Nucleus accumbens (tissue), 56 donors: ENCODE data around the gene EGFR.

Experiments
- DNase-seq, 56 donors: peaks; one replicate each; lab custom pipeline; 2025; lab: John Stamatoyannopoulos, UW

The EGFR gene

GRCh38 chr7:55094092-55094690 is 75.4 kb downstream of the EGFR start:
- no peak for DNase-seq

- no peak for DNase-seq
Measured at GRCh38 chr7:55095672-55096071, 76.9 kb downstream of the EGFR start.

GRCh38 chr7:55096323-55096722 is 77.5 kb downstream of the EGFR start:
- no peak for DNase-seq

GRCh38 chr7:55097100-55097499 is 78.3 kb downstream of the EGFR start:
- DNase-seq = no peak

GRCh38 chr7:55099066-55099820 is 80.4 kb downstream of the EGFR start:
- peak in 9 of 56 donors; percentile 28 to 66 (median 42) for DNase-seq

GRCh38 chr7:55099821-55100543 is 81.2 kb downstream of the EGFR start:
- DNase-seq = peak in 5 of 56 donors; percentile 18 to 73 (median 38)

- DNase-seq = peak in 7 of 56 donors; percentile 23 to 73 (median 32)
Measured at GRCh38 chr7:55100544-55101327, 81.9 kb downstream of the EGFR start.

GRCh38 chr7:55101359-55101758 is 82.5 kb downstream of the EGFR start:
- DNase-seq = no peak

GRCh38 chr7:55104123-55104522 is 85.3 kb downstream of the EGFR start:
- DNase-seq = no peak

GRCh38 chr7:55104712-55105433 is 86.1 kb downstream of the EGFR start:
- DNase-seq = no peak

- DNase-seq = no peak
Measured at GRCh38 chr7:55105952-55106351, 87.1 kb downstream of the EGFR start.

GRCh38 chr7:55107946-55108345 is 89.1 kb downstream of the EGFR start:
- no peak for DNase-seq

- no peak for DNase-seq
Measured at GRCh38 chr7:55108401-55108800, 89.6 kb downstream of the EGFR start.

GRCh38 chr7:55108818-55109217 is 90.0 kb downstream of the EGFR start:
- no peak for DNase-seq

GRCh38 chr7:55109404-55110167 is 90.8 kb downstream of the EGFR start:
- DNase-seq = peak in 1 of 56 donors; percentile 15

GRCh38 chr7:55110282-55110992 is 91.6 kb downstream of the EGFR start:
- no peak for DNase-seq

- DNase-seq = peak in 2 of 56 donors; percentile 34 to 35
Measured at GRCh38 chr7:55110993-55111361, 92.2 kb downstream of the EGFR start.

GRCh38 chr7:55112056-55112455 is 93.2 kb downstream of the EGFR start:
- DNase-seq = no peak
